IMR-90 (cell line): Measurements from ENCODE around the gene FNBP1. TPM values are rescaled to one million over a fixed set of nuclear protein-coding genes. Genes with fewer than 3 reads are reported as not detected.

Experiments
- ATAC-seq: fragments of 200-7000 bp; cut with Tn5 transposase; 2 replicates; pipeline ENCODE4 v1.9.1; 2020; ENCODE audit warnings: low read depth, mild to moderate bottlenecking, moderate library complexity
- BruUV-seq: library from RNA; stranded (reverse); fragments of 400-500 nt; replicated peaks from 2 replicates; lab custom pipeline; 2021; lab: Mats Ljungman, UMichigan
- CTCF ChIA-PET: fragments of 300-600 bp; formaldehyde crosslinking; extraction: SDS; loops from one replicate; lab custom pipeline; 2021; ENCODE audit warnings: antibody characterized with exemption; lab: Yijun Ruan, JAX
- POLR2A ChIA-PET: fragments of 300-600 bp; sonication (Branson Sonifier 250); formaldehyde crosslinking; loops from one replicate; lab custom pipeline; 2022; ENCODE audit warnings: antibody characterized with exemption; ENCODE audit not compliant: unreplicated experiment; lab: Charles Lee
- DNase-seq: peaks from one replicate; pipeline ENCODE4 v3.0.0; 2013
- H2AFZ ChIP-seq: replicated peaks from 2 replicates; pipeline ENCODE3; 2013; ENCODE audit warnings: low read length, mild to moderate bottlenecking; ENCODE audit not compliant: poor library complexity
- H2AK5ac ChIP-seq: 2 replicates; pipeline ENCODE4 v1.6.1; 2013; ENCODE audit warnings: low read depth, low read length, inconsistent platforms
- H2AK9ac ChIP-seq: replicated peaks from 2 replicates; pipeline ENCODE3; 2013; ENCODE audit warnings: mild to moderate bottlenecking, low read depth, low read length, moderate library complexity; ENCODE audit not compliant: poor library complexity
- H2BK120ac ChIP-seq: 2 replicates; pipeline ENCODE4 v1.6.1; 2013; ENCODE audit warnings: low read depth, low read length, inconsistent platforms
- H2BK15ac ChIP-seq: 3 replicates; pipeline ENCODE4 v1.6.1; 2013; ENCODE audit warnings: low read depth, low read length, inconsistent platforms
- H2BK20ac ChIP-seq: 2 replicates; pipeline ENCODE4 v1.6.1; 2013; ENCODE audit warnings: low read depth, mild to moderate bottlenecking, inconsistent platforms, low read length, moderate library complexity
- H2BK5ac ChIP-seq: 2 replicates; pipeline ENCODE4 v1.6.1; 2013; ENCODE audit warnings: mild to moderate bottlenecking, low read depth, low read length, inconsistent platforms; ENCODE audit not compliant: poor library complexity, severe bottlenecking
- H3K14ac ChIP-seq: replicated peaks from 2 replicates; pipeline ENCODE4 v1.6.1; 2013; ENCODE audit warnings: low read depth, low read length, inconsistent platforms
- H3K18ac ChIP-seq: 2 replicates; pipeline ENCODE4 v1.6.1; 2013; ENCODE audit warnings: low read depth, low read length, control low read depth
- H3K23ac ChIP-seq: 2 replicates; pipeline ENCODE4 v1.6.1; 2013; ENCODE audit warnings: low read depth, low read length, inconsistent platforms
- H3K27ac ChIP-seq: 2 replicates; pipeline ENCODE4 v1.5.1; 2013; ENCODE audit warnings: mild to moderate bottlenecking, control low read depth, low read length; ENCODE audit not compliant: insufficient read depth
- H3K27me3 ChIP-seq: 2 replicates; pipeline ENCODE4 v1.6.1; 2013; ENCODE audit warnings: low read length; ENCODE audit not compliant: control insufficient read depth, insufficient read depth
- H3K36me3 ChIP-seq: 2 replicates; pipeline ENCODE4 v1.6.1; 2013; ENCODE audit warnings: low read length, mixed read lengths; ENCODE audit not compliant: control insufficient read depth, insufficient read depth
- H3K4ac ChIP-seq: 2 replicates; pipeline ENCODE4 v1.6.1; 2013; ENCODE audit warnings: low read depth, low read length, inconsistent platforms
- H3K4me1 ChIP-seq: 2 replicates; pipeline ENCODE4 v1.6.1; 2013; ENCODE audit warnings: low read length, mixed read lengths; ENCODE audit not compliant: control insufficient read depth, insufficient read depth
- H3K4me2 ChIP-seq: 2 replicates; pipeline ENCODE4 v1.6.1; 2013; ENCODE audit warnings: low read depth, mild to moderate bottlenecking, control low read depth, low read length, moderate library complexity
- H3K4me3 ChIP-seq: 2 replicates; pipeline ENCODE4 v1.5.1; 2013; ENCODE audit warnings: low read depth, mild to moderate bottlenecking, control low read depth, low read length, moderate library complexity; ENCODE audit not compliant: insufficient read depth
- H3K56ac ChIP-seq: 2 replicates; pipeline ENCODE4 v1.6.1; 2013; ENCODE audit warnings: low read length, inconsistent platforms; ENCODE audit not compliant: insufficient read depth; ENCODE audit errors: extremely low read depth
- H3K79me1 ChIP-seq, 2 experiments: 2 replicates each; pipeline ENCODE4 v1.6.1; 2013; ENCODE audit warnings: low read length in 2 of 2, inconsistent platforms in 1 of 2, low read depth in 1 of 2
- H3K9ac ChIP-seq: 2 replicates; pipeline ENCODE4 v1.6.1; 2013; ENCODE audit warnings: low read depth, low read length, control low read depth
- H3K9me1 ChIP-seq: 2 replicates; pipeline ENCODE4 v1.6.1; 2013; ENCODE audit warnings: low read length, inconsistent platforms; ENCODE audit not compliant: insufficient read depth
- H3K9me3 ChIP-seq: 2 replicates; pipeline ENCODE4 v1.6.1; 2013; ENCODE audit warnings: low read length; ENCODE audit not compliant: control insufficient read depth, insufficient read depth
- H4K20me1 ChIP-seq: 2 replicates; pipeline ENCODE4 v1.6.1; 2013; ENCODE audit warnings: low read length, inconsistent platforms; ENCODE audit not compliant: insufficient read depth
- H4K5ac ChIP-seq: 2 replicates; pipeline ENCODE4 v1.6.1; 2013; ENCODE audit warnings: mild to moderate bottlenecking, low read depth, low read length, control low read depth
- H4K8ac ChIP-seq, 2 experiments: 2 replicates each; pipeline ENCODE4 v1.6.1; 2013; ENCODE audit warnings: low read depth in 2 of 2, low read length in 2 of 2, control low read depth in 1 of 2, inconsistent platforms in 1 of 2
- H4K91ac ChIP-seq: 2 replicates; pipeline ENCODE4 v1.6.1; 2013; ENCODE audit warnings: low read depth, low read length, inconsistent platforms; ENCODE audit not compliant: insufficient read depth
- BHLHE40 ChIP-seq: fragments of 150-350 bp; IDR thresholded peaks from 2 replicates; pipeline ENCODE4 v1.6.1; 2016; ENCODE audit warnings: mild to moderate bottlenecking, low read depth, low read length
- MAFK ChIP-seq: IDR thresholded peaks from 2 replicates; pipeline ENCODE4 v1.6.1; 2012; ENCODE audit warnings: low read depth, low read length, improper control_type of control experiment
- MAZ ChIP-seq: IDR thresholded peaks from 2 replicates; pipeline ENCODE4 v1.6.1; 2012; ENCODE audit warnings: low read depth, mild to moderate bottlenecking, low read length, improper control_type of control experiment, moderate library complexity, borderline replicate concordance
- NFE2L2 ChIP-seq: fragments of 150-350 bp; IDR thresholded peaks from 2 replicates; pipeline ENCODE4 v1.6.1; 2016; ENCODE audit warnings: low read depth, mild to moderate bottlenecking, low read length
- RCOR1 ChIP-seq: IDR thresholded peaks from 2 replicates; pipeline ENCODE4 v1.6.1; 2012; ENCODE audit warnings: mild to moderate bottlenecking, low read length, improper control_type of control experiment; ENCODE audit not compliant: insufficient replicate concordance
- SMC3 ChIP-seq: fragments of 150-350 bp; IDR thresholded peaks from 2 replicates; pipeline ENCODE4 v1.6.1; 2016; ENCODE audit warnings: low read depth, mild to moderate bottlenecking, antibody characterized with exemption, low read length, moderate library complexity
- WGBS, 2 experiments: methylation state at CpG; one replicate each; pipeline versions ENCODE4 v1.1.5 to v1.1.7; 2013; ENCODE audit warnings: missing lambda C conversion rate in 2 of 2; ENCODE audit not compliant: insufficient read length in 1 of 2; ENCODE audit errors: extremely low coverage in 2 of 2; 5-methylcytosine and 5-hydroxymethylcytosine counted together
- dilution Hi-C: fragments of 300-500 bp; cut with HindIII; formaldehyde crosslinking; loops from one replicate; pipeline ENCODE4 v1.14.3; 2018; ENCODE audit warnings: low sequenced_read_pairs; ENCODE audit not compliant: unreplicated experiment
- in situ Hi-C: fragments of 300-500 bp; cut with MboI; formaldehyde crosslinking; loops from 3 replicates; pipeline ENCODE4 v1.14.3; 2019; ENCODE audit warnings: low sequenced_read_pairs, inconsistent platforms, mixed read lengths
- intact Hi-C: fragments of 100-400 bp; cut with micrococcal nuclease; formaldehyde crosslinking; loops from 2 replicates; pipeline ENCODE4 v1.10.0; 2022
- polyA plus RNA-seq, 3 experiments: library from polyadenylated mRNA; depleted of rRNA; stranded (reverse); fragments of >200 nt; gene quantifications; 2 replicates each; pipeline ENCODE4 v1.2.3, GENCODE V29; 2012; ENCODE audit warnings: low replicate concordance in 1 of 3
- total RNA-seq: library from RNA; depleted of rRNA; stranded (reverse); fragments of >200 nt; gene quantifications from 2 replicates; pipeline ENCODE4 v1.2.3, GENCODE V29; 2012
- TF ChIP-seq, protein P1 (sequence below): conservative IDR thresholded peaks from 2 replicates; pipeline ENCODE4 v1.5.1; 2012; ENCODE audit warnings: mild to moderate bottlenecking, low read depth, low read length, improper control_type of control experiment
- TF ChIP-seq, protein P2 (sequence below): fragments of 150-350 bp; IDR thresholded peaks from 2 replicates; pipeline ENCODE4 v1.6.1; 2017; ENCODE audit warnings: mild to moderate bottlenecking, antibody characterized with exemption, low read length, low read depth

FNBP1 gene
- total and polyA plus RNA-seq, 2 of the 4 experiments (the other 2 are of a cell fraction) = 10.3 to 15.4 TPM

DNA sequence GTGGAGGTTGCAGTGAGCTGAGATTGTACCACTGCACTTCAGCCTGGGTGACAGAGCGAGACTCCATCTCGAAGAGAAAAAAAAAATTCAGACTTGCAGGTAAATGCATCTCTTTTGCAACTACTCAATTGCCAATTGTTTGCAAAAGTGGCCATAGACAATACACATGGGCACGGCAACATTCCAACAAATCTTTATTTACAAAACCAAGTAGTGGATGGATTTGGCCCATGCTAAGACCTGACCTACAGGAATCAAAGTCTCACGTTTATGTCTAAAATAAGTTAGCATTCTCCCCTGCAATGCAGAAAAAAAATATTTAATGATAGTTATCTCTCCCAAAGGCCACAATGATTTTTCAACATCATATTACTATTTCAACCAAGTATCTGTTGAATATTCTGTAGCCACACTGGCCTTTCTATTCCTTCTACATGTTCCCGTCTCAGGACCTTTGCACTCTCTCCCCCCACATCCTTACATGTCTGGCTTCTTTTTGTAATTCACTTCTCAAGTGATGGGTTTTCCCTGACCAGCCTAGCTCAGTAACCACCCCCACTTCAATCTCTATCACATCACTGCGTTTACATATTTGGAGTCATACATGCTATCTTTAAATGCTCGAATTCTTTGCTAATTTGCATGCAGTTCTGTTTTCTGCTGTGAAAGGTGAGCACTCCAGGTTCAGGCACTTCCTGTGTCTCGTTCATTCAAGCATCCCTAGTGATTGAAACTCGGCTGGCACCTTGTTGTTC, 54.2 kb downstream of the FNBP1 start:
- intact Hi-C loops (loop anchor here (2.0 kb wide), 1 partner anchor 14 kb away; no protein-coding TSS in a partner anchor), in situ Hi-C loops (no loop called here), dilution Hi-C loops (no loop called here)
- Histone ChIP-seq H3K4ac (no peak overlapping the region), H2BK15ac (no peak overlapping the region), H3K27ac (no peak overlapping the region), H3K27me3 (no peaks in the 10 kb centered on the region), H2AK9ac (no peak overlapping the region), H2BK20ac (0 out of 2 replicates have a peak overlapping the region, but pooled peaks have one; percentile 14), H3K9me1 (peaks cover 6% of the 10 kb centered on the region; the same call in 1 of the 2 replicates), H4K8ac (no peak overlapping the region), H3K4me1 (peaks cover 12% of the 10 kb centered on the region), H3K9ac (no peak overlapping the region), H2AFZ (no peak overlapping the region), H4K91ac (no peak overlapping the region), H3K56ac (no peak overlapping the region), H3K14ac (peak overlapping the region; percentile 36; the same call in 1 of the 2 replicates), H4K5ac (no peak overlapping the region), H3K4me3 (no peak overlapping the region), H3K23ac (no peak overlapping the region), H3K4me2 (no peak overlapping the region), H3K9me3 (no peaks in the 10 kb centered on the region), H2BK120ac (no peak overlapping the region), H3K18ac (no peak overlapping the region), H3K79me1 (peaks cover 17 to 33% of the 10 kb centered on the region in 2 experiments; a peak in 3 of 4 replicates), H2AK5ac (no peak overlapping the region), H4K20me1 (peaks cover 3% of the 10 kb centered on the region; the same call in 1 of the 2 replicates), H3K36me3 (peaks cover under 1% of the 10 kb centered on the region; the same call in 1 of the 2 replicates), H2BK5ac (no peak overlapping the region)
- 84% methylated on average over 6 of the region's 9 CpGs; no CpG with 5 or more reads in 1 of the 2 experiments for WGBS, 2 experiments
- BruUV-seq = no TSS peak
- DNase-seq = no peak
- TF ChIP-seq MAZ = no peak
- TF ChIP-seq NFE2L2 = no peak
- TF ChIP-seq, protein P1, sequence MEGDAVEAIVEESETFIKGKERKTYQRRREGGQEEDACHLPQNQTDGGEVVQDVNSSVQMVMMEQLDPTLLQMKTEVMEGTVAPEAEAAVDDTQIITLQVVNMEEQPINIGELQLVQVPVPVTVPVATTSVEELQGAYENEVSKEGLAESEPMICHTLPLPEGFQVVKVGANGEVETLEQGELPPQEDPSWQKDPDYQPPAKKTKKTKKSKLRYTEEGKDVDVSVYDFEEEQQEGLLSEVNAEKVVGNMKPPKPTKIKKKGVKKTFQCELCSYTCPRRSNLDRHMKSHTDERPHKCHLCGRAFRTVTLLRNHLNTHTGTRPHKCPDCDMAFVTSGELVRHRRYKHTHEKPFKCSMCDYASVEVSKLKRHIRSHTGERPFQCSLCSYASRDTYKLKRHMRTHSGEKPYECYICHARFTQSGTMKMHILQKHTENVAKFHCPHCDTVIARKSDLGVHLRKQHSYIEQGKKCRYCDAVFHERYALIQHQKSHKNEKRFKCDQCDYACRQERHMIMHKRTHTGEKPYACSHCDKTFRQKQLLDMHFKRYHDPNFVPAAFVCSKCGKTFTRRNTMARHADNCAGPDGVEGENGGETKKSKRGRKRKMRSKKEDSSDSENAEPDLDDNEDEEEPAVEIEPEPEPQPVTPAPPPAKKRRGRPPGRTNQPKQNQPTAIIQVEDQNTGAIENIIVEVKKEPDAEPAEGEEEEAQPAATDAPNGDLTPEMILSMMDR = no peak
- no peak for TF ChIP-seq RCOR1
- TF ChIP-seq SMC3 = no peak
- TF ChIP-seq, protein P2, sequence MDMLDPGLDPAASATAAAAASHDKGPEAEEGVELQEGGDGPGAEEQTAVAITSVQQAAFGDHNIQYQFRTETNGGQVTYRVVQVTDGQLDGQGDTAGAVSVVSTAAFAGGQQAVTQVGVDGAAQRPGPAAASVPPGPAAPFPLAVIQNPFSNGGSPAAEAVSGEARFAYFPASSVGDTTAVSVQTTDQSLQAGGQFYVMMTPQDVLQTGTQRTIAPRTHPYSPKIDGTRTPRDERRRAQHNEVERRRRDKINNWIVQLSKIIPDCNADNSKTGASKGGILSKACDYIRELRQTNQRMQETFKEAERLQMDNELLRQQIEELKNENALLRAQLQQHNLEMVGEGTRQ = no peak
- no peak for TF ChIP-seq MAFK
- no peak for TF ChIP-seq BHLHE40
- ChIA-PET CTCF (no interaction called here), POLR2A (no interaction called here)
- ATAC-seq = peak; percentile 25; the same call in 1 of the 2 replicates
